Natural killer cell (primary cell): ENCODE measurements around the gene ZNF341. TPM values are rescaled to one million over a fixed set of nuclear protein-coding genes. Genes with fewer than 3 reads are reported as not detected.

ENCODE experiments used
- ATAC-seq, 3 donors: fragments of 150-1000 bp in 2 of 3; fragments of 200-7000 bp in 1 of 3; cut with Tn5 transposase; 1 replicate in 1 of 3; 2 replicates in 2 of 3; pipeline ENCODE4 v1.10.0; 2021; ENCODE audit warnings: mild to moderate bottlenecking in 2 of 3, moderate library complexity in 2 of 3
- DNase-seq, 2 donors: peaks; one replicate each; pipeline versions ENCODE4 v3.0.0 to v3.0.0-alpha.2; 2013 to 2021; ENCODE audit warnings: mixed read lengths in 1 of 2
- H3K27ac ChIP-seq: one replicate; pipeline ENCODE4 v1.5.1; 2013; ENCODE audit warnings: mild to moderate bottlenecking, low read length
- H3K27me3 ChIP-seq: one replicate; pipeline ENCODE4 v1.6.1; 2013; ENCODE audit warnings: low read length; ENCODE audit not compliant: control insufficient read depth, insufficient read depth
- H3K36me3 ChIP-seq: one replicate; pipeline ENCODE4 v1.6.1; 2013; ENCODE audit warnings: low read length; ENCODE audit not compliant: control insufficient read depth, insufficient read depth
- H3K4me1 ChIP-seq: one replicate; pipeline ENCODE4 v1.6.1; 2013; ENCODE audit warnings: low read length; ENCODE audit not compliant: control insufficient read depth, insufficient read depth
- H3K4me3 ChIP-seq: one replicate; pipeline ENCODE4 v1.5.1; 2013; ENCODE audit warnings: low read length
- H3K9me3 ChIP-seq: one replicate; pipeline ENCODE4 v1.6.1; 2013; ENCODE audit warnings: low read length; ENCODE audit not compliant: control insufficient read depth, insufficient read depth
- H3K27ac Mint-ChIP-seq, 2 donors: one replicate each; pipeline ENCODE4 v1.8.0; 2022; ENCODE audit warnings: mild to moderate bottlenecking in 2 of 2, mixed read lengths in 2 of 2, moderate library complexity in 1 of 2
- H3K27me3 Mint-ChIP-seq, 2 donors: one replicate each; pipeline ENCODE4 v1.8.0; 2022; ENCODE audit warnings: low read depth in 2 of 2, mixed read lengths in 2 of 2
- H3K36me3 Mint-ChIP-seq: one replicate; pipeline ENCODE4 v1.8.0; 2022; ENCODE audit warnings: mixed read lengths
- H3K4me1 Mint-ChIP-seq, 2 donors: one replicate each; pipeline ENCODE4 v1.8.0; 2022; ENCODE audit warnings: mixed read lengths in 2 of 2
- H3K4me3 Mint-ChIP-seq: one replicate; pipeline ENCODE4 v1.8.0; 2022; ENCODE audit warnings: mild to moderate bottlenecking, moderate library complexity, mixed read lengths
- H3K9me3 Mint-ChIP-seq, 2 donors: one replicate each; pipeline ENCODE4 v1.8.0; 2022; ENCODE audit warnings: mixed read lengths in 2 of 2
- CTCF ChIP-seq: fragments of 200-600 bp; IDR thresholded peaks from one replicate; pipeline ENCODE4 v1.8.0; 2022; ENCODE audit warnings: antibody characterized with exemption
- WGBS: methylation state at CpG from one replicate; pipeline ENCODE4 v1.1.7; 2013; ENCODE audit warnings: missing lambda C conversion rate; ENCODE audit not compliant: insufficient coverage; 5-methylcytosine and 5-hydroxymethylcytosine counted together
- intact Hi-C: fragments of 100-400 bp; cut with micrococcal nuclease; formaldehyde crosslinking; loops from one replicate; pipeline ENCODE4 v1.14.2; 2022
- total RNA-seq, 4 donors: library from RNA; stranded (reverse); fragments of 120-200 nt in 1 of 4; gene quantifications; one replicate each; pipeline versions ENCODE4 v1.2.3 to v1.2.4, GENCODE V29; 2013 to 2022

The ZNF341 gene
- total RNA-seq, 3 donors from 2014 or later (not counting 1 experiment from before 2014, with no cell fraction given): 3.6 to 5.1 (median 4.3) TPM

GRCh38 chr20:33709905-33710541 is 21.8 kb upstream of the ZNF341 start:
- H3K27ac Mint-ChIP-seq: no peak overlapping the region
- H3K4me1 Mint-ChIP-seq: peaks cover 0 to 11% of the 10 kb centered on the region in 2 donors
- no peaks in the 10 kb centered on the region for H3K27me3 Mint-ChIP-seq
- peaks cover 8% of the 10 kb centered on the region for H3K36me3 Mint-ChIP-seq
- Histone ChIP-seq H3K9me3 (no peaks in the 10 kb centered on the region), H3K27me3 (no peaks in the 10 kb centered on the region), H3K36me3 (peaks cover 38% of the 10 kb centered on the region), H3K4me1 (no peaks in the 10 kb centered on the region), H3K27ac (no peak overlapping the region), H3K4me3 (no peak overlapping the region)
- TF ChIP-seq CTCF: no peak
- DNase-seq (no peak), ATAC-seq (no peak)
- WGBS: 94% methylated on average over 14 of the region's 16 CpGs
- intact Hi-C loops: loop anchor here (2.0 kb wide), 1 partner anchor 67 kb away; no protein-coding TSS in a partner anchor
- H3K9me3 Mint-ChIP-seq: no peaks in the 10 kb centered on the region
- H3K4me3 Mint-ChIP-seq: no peak overlapping the region

- WGBS: 97% methylated on average over 13 of the region's 14 CpGs
- ATAC-seq (no peak), DNase-seq (no peak)
- Histone ChIP-seq H3K9me3 (no peaks in the 10 kb centered on the region), H3K27me3 (no peaks in the 10 kb centered on the region), H3K36me3 (peaks cover 38% of the 10 kb centered on the region), H3K4me1 (no peaks in the 10 kb centered on the region), H3K27ac (no peak overlapping the region), H3K4me3 (no peak overlapping the region)
- Mint-ChIP-seq H3K27ac (no peak overlapping the region), H3K4me3 (no peak overlapping the region), H3K27me3 (no peaks in the 10 kb centered on the region), H3K9me3 (no peaks in the 10 kb centered on the region), H3K36me3 (peaks cover 8% of the 10 kb centered on the region), H3K4me1 (peaks cover 0 to 11% of the 10 kb centered on the region in 2 donors)
- no peak for TF ChIP-seq CTCF
- intact Hi-C loops: loop anchor here (2.0 kb wide), 1 partner anchor 66 kb away; no protein-coding TSS in a partner anchor
These were observed 20.9 kb upstream of the ZNF341 start for GRCh38 chr20:33710681-33711445.

GRCh38 chr20:33711446-33711738 is 20.4 kb upstream of the ZNF341 start:
- peaks cover 0 to 11% of the 10 kb centered on the region in 2 donors for H3K4me1 Mint-ChIP-seq
- peaks cover 38% of the 10 kb centered on the region for H3K36me3 ChIP-seq
- ATAC-seq: no peak
- H3K4me3 ChIP-seq: no peak overlapping the region
- peaks cover 8% of the 10 kb centered on the region for H3K36me3 Mint-ChIP-seq
- DNase-seq: no peak
- H3K27ac Mint-ChIP-seq: no peak overlapping the region
- no peak overlapping the region for H3K27ac ChIP-seq
- H3K27me3 ChIP-seq: no peaks in the 10 kb centered on the region
- H3K9me3 Mint-ChIP-seq: no peaks in the 10 kb centered on the region
- TF ChIP-seq CTCF: no peak
- H3K9me3 ChIP-seq: no peaks in the 10 kb centered on the region
- no peaks in the 10 kb centered on the region for H3K27me3 Mint-ChIP-seq
- intact Hi-C loops: loop anchor here (2.0 kb wide), 1 partner anchor 65 kb away; no protein-coding TSS in a partner anchor
- no peak overlapping the region for H3K4me3 Mint-ChIP-seq
- no peaks in the 10 kb centered on the region for H3K4me1 ChIP-seq
- 100% methylated on average over 1 of the region's 1 CpG for WGBS
